Calu3 (cell line): Measurements from ENCODE around the gene TSPAN9. TPM values are rescaled to one million over a fixed set of nuclear protein-coding genes. Genes with fewer than 3 reads are reported as not detected.

Source experiments
- BruUV-seq: library from RNA; stranded (reverse); fragments of 400-500 nt; replicated peaks from 2 replicates; lab custom pipeline; 2021; lab: Mats Ljungman, UMichigan
- CTCF ChIA-PET: fragments of 300-600 bp; sonication (Branson Sonifier 250); formaldehyde crosslinking; loops from one replicate; lab custom pipeline; 2022; ENCODE audit warnings: antibody characterized with exemption; lab: Charles Lee
- DNase-seq: peaks from one replicate; pipeline ENCODE4 v3.0.0; 2022
- H3K27ac Mint-ChIP-seq: one replicate; pipeline ENCODE4 v1.8.0; 2022; ENCODE audit warnings: mixed read lengths; ENCODE audit not compliant: unreplicated experiment
- H3K27me3 Mint-ChIP-seq: one replicate; pipeline ENCODE4 v1.8.0; 2022; ENCODE audit warnings: mixed read lengths; ENCODE audit not compliant: unreplicated experiment
- H3K36me3 Mint-ChIP-seq: one replicate; pipeline ENCODE4 v1.8.0; 2022; ENCODE audit warnings: mild to moderate bottlenecking, moderate library complexity, mixed read lengths; ENCODE audit not compliant: insufficient read depth, unreplicated experiment
- H3K4me1 Mint-ChIP-seq: one replicate; pipeline ENCODE4 v1.8.0; 2022; ENCODE audit warnings: mild to moderate bottlenecking, low read depth, mixed read lengths; ENCODE audit not compliant: unreplicated experiment
- H3K4me3 Mint-ChIP-seq: one replicate; pipeline ENCODE4 v1.8.0; 2022; ENCODE audit warnings: mild to moderate bottlenecking, low read depth, moderate library complexity, mixed read lengths; ENCODE audit not compliant: unreplicated experiment
- H3K9me3 Mint-ChIP-seq: one replicate; pipeline ENCODE4 v1.8.0; 2022; ENCODE audit warnings: low read depth, mixed read lengths; ENCODE audit not compliant: unreplicated experiment
- intact Hi-C: fragments of 100-400 bp; cut with micrococcal nuclease; formaldehyde crosslinking; loops from one replicate; pipeline ENCODE4 v1.10.0; 2022; ENCODE audit not compliant: unreplicated experiment
- total RNA-seq: library from RNA; stranded (reverse); gene quantifications from 2 replicates; pipeline ENCODE4 v1.2.3, GENCODE V29; 2022
- TF ChIP-seq, protein P1 (sequence below): fragments of 200-600 bp; IDR thresholded peaks from one replicate; pipeline ENCODE4 v1.8.0; 2022; ENCODE audit warnings: antibody characterized with exemption; ENCODE audit not compliant: unreplicated experiment

Gene TSPAN9
- total RNA-seq, 1 experiment from 2014 or later, result 6.0 TPM

DNA sequence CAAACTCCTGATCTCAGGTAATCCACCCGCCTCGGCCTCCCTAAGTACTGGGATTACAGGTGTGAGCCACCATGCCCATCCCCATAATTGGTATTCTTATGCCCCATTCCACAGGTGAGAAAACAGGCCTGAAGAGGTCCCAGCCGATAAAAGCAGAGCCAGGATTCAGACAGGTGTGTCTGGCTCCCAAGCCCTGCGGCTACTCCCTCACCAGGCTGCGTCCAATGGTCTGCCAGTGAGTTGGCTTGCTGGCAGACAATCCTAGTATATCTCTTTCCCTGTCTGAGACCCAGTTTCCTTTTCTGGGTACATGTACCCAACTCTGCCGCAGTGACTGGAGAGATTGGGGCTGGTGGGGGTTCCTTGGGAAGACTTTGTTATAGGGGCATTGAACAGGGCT is 1.9 kb upstream of the TSPAN9 start:
- Mint-ChIP-seq H3K27ac (no peak overlapping the region), H3K9me3 (no peaks in the 10 kb centered on the region), H3K4me3 (no peak overlapping the region), H3K4me1 (no peaks in the 10 kb centered on the region), H3K27me3 (peaks cover 14% of the 10 kb centered on the region), H3K36me3 (peaks cover 13% of the 10 kb centered on the region)
- intact Hi-C loops, result loop anchor here (10.0 kb wide), 1 partner anchor 59 kb away; no protein-coding TSS in a partner anchor
- CTCF ChIA-PET, result interaction anchor here (0.6 to 0.7 kb wide), 2 partner anchors 13 to 60 kb away, joined by 3 to 5 read pairs; no protein-coding TSS in a partner anchor
- no TSS peak for BruUV-seq
- TF ChIP-seq, protein P1, sequence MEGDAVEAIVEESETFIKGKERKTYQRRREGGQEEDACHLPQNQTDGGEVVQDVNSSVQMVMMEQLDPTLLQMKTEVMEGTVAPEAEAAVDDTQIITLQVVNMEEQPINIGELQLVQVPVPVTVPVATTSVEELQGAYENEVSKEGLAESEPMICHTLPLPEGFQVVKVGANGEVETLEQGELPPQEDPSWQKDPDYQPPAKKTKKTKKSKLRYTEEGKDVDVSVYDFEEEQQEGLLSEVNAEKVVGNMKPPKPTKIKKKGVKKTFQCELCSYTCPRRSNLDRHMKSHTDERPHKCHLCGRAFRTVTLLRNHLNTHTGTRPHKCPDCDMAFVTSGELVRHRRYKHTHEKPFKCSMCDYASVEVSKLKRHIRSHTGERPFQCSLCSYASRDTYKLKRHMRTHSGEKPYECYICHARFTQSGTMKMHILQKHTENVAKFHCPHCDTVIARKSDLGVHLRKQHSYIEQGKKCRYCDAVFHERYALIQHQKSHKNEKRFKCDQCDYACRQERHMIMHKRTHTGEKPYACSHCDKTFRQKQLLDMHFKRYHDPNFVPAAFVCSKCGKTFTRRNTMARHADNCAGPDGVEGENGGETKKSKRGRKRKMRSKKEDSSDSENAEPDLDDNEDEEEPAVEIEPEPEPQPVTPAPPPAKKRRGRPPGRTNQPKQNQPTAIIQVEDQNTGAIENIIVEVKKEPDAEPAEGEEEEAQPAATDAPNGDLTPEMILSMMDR, result no peak
- no peak for DNase-seq

DNA sequence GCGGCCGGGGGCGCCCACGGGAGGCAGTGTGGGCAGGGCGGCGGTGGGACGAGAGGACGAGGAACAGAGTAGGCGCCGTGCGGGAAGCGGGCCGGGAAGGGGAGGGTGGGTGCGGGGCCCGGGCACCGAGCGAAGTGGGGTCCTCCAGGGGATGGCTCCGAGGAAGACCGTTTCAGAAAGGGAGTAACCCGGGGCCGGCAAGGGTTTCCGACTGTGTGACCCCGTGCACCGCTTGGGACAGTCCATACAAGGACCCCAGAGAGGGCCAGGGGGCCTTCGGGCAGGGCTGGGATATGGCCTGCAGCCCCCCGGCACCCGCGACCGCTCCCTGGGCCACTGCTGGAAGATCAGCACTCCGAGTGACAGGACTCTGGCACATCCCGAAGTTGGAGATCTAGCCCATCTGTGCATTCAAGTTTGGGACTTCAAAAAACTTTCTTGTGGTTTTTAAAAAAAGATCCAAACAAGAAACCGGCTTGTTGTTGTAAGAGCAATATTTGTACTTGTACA is 448 bp downstream of the TSPAN9 start:
- Mint-ChIP-seq H3K27ac (no peak overlapping the region), H3K4me3 (peak overlapping the region; percentile 82), H3K9me3 (no peaks in the 10 kb centered on the region), H3K4me1 (no peaks in the 10 kb centered on the region), H3K36me3 (peaks cover 13% of the 10 kb centered on the region), H3K27me3 (no peaks in the 10 kb centered on the region)
- CTCF ChIA-PET, result no interaction called here
- no TSS peak for BruUV-seq
- intact Hi-C loops, result loop anchor here (10.0 kb wide), 1 partner anchor 57 kb away; no protein-coding TSS in a partner anchor
- TF ChIP-seq, protein P1, result no peak
- DNase-seq, result no peak

DNA sequence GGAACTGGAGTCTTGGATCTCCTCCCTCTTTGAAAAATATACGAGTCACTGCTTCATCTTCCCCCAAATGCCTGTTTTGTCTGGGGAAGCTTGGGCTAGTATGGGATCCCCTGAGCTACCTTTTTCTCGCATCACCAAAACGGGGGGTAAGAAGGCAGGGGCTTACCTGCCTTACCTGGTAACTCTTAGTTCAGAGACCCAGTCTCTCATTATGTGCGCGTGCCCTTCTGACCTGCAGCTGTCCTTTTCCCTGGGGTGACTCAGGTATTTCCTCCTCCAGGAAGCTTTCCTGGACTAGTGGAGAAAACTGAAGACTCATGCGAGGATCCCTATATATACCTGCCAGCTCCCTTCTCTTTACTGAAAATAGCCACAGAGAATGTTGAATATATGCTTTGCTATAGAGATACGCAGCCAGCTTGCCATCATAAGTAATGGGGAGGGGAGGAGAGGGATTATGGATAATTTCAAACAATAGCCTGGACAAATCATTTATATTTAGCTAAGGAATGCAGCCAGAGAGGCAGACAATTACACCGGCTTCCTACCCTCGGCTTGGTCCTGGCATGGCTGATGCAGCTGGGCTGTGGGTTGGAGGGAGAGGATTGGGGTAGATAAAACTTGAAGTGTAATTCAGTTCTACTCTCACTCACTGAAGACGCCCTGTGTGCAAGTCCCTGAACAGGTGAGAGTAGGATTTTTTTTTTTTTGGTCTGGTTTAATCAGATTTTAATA is 1.1 kb downstream of the TSPAN9 start:
- intact Hi-C loops, result loop anchor here (10.0 kb wide), 1 partner anchor 57 kb away; no protein-coding TSS in a partner anchor
- CTCF ChIA-PET, result interaction anchor here (0.7 kb wide), 1 partner anchor 15 kb away, joined by 3 read pairs; no protein-coding TSS in a partner anchor
- BruUV-seq, result TSS peak; percentile 45

DNA sequence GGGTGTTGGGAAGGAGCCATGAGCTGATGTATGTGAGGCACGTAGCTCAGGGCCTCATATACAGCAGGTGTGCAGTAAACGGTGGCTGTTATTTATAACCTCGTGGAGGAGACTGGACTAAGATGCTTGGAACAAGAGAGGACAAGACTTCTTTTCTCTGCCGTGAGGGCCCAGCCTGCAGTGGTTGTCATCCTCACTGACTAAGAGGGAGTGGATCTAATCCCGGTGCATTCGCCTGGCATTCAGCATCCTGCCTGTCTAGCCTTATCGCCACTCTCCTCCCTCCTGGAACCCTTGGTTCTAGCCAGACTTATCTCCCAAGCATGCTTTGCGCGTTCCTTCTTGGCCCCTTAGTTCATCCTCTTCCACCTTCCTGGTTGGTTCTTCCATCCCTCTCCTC is 3.9 kb downstream of the TSPAN9 start:
- no TSS peak for BruUV-seq
- peaks cover 13% of the 10 kb centered on the region for H3K36me3 Mint-ChIP-seq
- no peak for DNase-seq
- H3K4me1 Mint-ChIP-seq, result peaks cover 9% of the 10 kb centered on the region
- no peaks in the 10 kb centered on the region for H3K9me3 Mint-ChIP-seq
- CTCF ChIA-PET, result no interaction called here
- intact Hi-C loops, result no loop called here
- H3K27ac Mint-ChIP-seq, result no peak overlapping the region
- TF ChIP-seq, protein P1, result no peak
- H3K27me3 Mint-ChIP-seq, result no peaks in the 10 kb centered on the region
- no peak overlapping the region for H3K4me3 Mint-ChIP-seq

More for the DNA sequence above, 1.1 kb downstream of the TSPAN9 start:
- H3K27me3 Mint-ChIP-seq, result no peaks in the 10 kb centered on the region
- H3K36me3 Mint-ChIP-seq, result peaks cover 13% of the 10 kb centered on the region
- H3K27ac Mint-ChIP-seq, result no peak overlapping the region
- H3K4me3 Mint-ChIP-seq, result peak overlapping the region; percentile 82
- TF ChIP-seq, protein P1, result no peak
- no peak for DNase-seq
- H3K4me1 Mint-ChIP-seq, result no peaks in the 10 kb centered on the region
- H3K9me3 Mint-ChIP-seq, result no peaks in the 10 kb centered on the region
